GM18873 (cell line): ENCODE results near the gene TENM4.

Source experiments
- ATAC-seq: cut with Tn5 transposase; IDR thresholded peaks from one replicate; pipeline ENCODE4 v1.9.1; 2021; ENCODE audit warnings: mild to moderate bottlenecking, moderate library complexity, moderate number of reproducible peaks; ENCODE audit not compliant: unreplicated experiment, low FRiP score

The TENM4 gene

GRCh38 chr11:78931891-78932290 is 508.9 kb downstream of the TENM4 start:
- no peak for ATAC-seq

- no peak for ATAC-seq
These were observed 509.9 kb downstream of the TENM4 start for GRCh38 chr11:78930810-78931523.

- ATAC-seq, result no peak
These were observed 511.0 kb downstream of the TENM4 start for GRCh38 chr11:78929906-78930220.

- ATAC-seq, result no peak
These were observed 511.5 kb downstream of the TENM4 start for GRCh38 chr11:78929207-78929905.

GRCh38 chr11:78927511-78927910 is 513.3 kb downstream of the TENM4 start:
- ATAC-seq, result no peak

- ATAC-seq, result no peak
These were observed 514.0 kb downstream of the TENM4 start for GRCh38 chr11:78926633-78927338.

GRCh38 chr11:78925387-78925786 is 515.4 kb downstream of the TENM4 start:
- no peak for ATAC-seq

GRCh38 chr11:78922859-78923625 is 517.8 kb downstream of the TENM4 start:
- no peak for ATAC-seq

- no peak for ATAC-seq
These were observed 519.3 kb downstream of the TENM4 start for GRCh38 chr11:78921509-78921908.

- ATAC-seq, result no peak
These were observed 520.5 kb downstream of the TENM4 start for GRCh38 chr11:78920329-78920728.

- ATAC-seq, result no peak
These were observed 524.1 kb downstream of the TENM4 start for GRCh38 chr11:78916759-78917158.

GRCh38 chr11:78914503-78914902 is 526.3 kb downstream of the TENM4 start:
- no peak for ATAC-seq

GRCh38 chr11:78912778-78913177 is 528.1 kb downstream of the TENM4 start:
- no peak for ATAC-seq

GRCh38 chr11:78910322-78910721 is 530.5 kb downstream of the TENM4 start:
- no peak for ATAC-seq

GRCh38 chr11:78909386-78909785 is 531.4 kb downstream of the TENM4 start:
- no peak for ATAC-seq

GRCh38 chr11:78907636-78908035 is 533.2 kb downstream of the TENM4 start:
- ATAC-seq, result no peak

- no peak for ATAC-seq
These were observed 534.3 kb downstream of the TENM4 start for GRCh38 chr11:78906566-78906965.

- ATAC-seq, result no peak
These were observed 535.1 kb downstream of the TENM4 start for GRCh38 chr11:78905756-78906155.

- no peak for ATAC-seq
These were observed 537.9 kb downstream of the TENM4 start for GRCh38 chr11:78902771-78903507.

GRCh38 chr11:78901831-78902230 is 539.0 kb downstream of the TENM4 start:
- no peak for ATAC-seq
